HG03460 (cell line): ENCODE data around the gene JADE3.

ENCODE experiments used
- ATAC-seq: cut with Tn5 transposase; IDR thresholded peaks from one replicate; pipeline ENCODE4 v1.9.1; 2021; ENCODE audit not compliant: unreplicated experiment

JADE3 gene

DNA sequence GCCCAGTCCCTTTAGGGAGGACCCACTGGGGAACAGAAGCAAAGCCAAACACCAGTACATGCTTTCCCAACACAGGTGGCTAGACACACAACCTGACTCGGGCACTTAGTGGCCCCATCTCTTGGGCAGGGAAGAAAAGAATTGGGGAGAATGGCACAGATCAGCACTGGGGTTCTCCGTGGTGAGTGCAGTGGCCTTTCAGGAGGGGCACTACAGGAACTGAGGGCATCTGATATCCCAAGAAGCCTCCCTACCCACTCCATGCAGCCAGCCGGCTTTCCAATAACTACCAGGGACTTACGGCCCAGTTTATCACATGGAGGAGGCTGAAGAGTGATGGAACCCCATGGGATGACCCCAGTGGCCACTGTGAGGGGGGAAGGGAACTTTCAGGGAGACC is 189.0 kb downstream of the JADE3 start:
- no peak for ATAC-seq
